ENCODE measurements around the gene CCR3.

GRCh38 chr3:46303240-46303639 lies 61.0 kb downstream of the CCR3 start:
- TF ChIP-seq CTCF (IDR thresholded peaks at IDR 0.05; ENCODE audit: insufficient read depth, low read length, poor library complexity, severe bottlenecking) (no peak), EZH2phosphoT487 (conservative IDR thresholded peaks at IDR 0.05; ENCODE audit: low read length) (no peak)
